ENCODE measurements around the gene SULT2A1.

DNA sequence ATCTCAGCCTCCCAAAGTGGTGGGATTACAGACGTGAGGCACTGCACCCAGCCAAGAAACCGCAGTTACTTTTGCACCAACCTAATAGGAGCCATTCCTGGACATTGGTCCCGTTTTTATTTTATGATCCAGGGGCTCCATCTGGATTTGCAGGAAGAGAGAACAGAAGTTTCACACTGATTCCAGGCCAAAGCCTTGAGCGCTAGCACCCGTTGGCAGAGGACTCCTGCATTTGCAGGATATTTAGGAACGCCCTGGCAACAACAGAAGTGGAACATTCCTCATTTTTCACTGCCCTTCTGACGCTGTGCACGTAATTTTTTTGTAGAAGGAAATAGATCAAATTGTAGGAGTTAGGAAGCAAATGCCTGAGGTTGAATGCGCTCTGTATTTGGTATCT is 11.7 kb upstream of the SULT2A1 start:
- TF ChIP-seq, protein P1, sequence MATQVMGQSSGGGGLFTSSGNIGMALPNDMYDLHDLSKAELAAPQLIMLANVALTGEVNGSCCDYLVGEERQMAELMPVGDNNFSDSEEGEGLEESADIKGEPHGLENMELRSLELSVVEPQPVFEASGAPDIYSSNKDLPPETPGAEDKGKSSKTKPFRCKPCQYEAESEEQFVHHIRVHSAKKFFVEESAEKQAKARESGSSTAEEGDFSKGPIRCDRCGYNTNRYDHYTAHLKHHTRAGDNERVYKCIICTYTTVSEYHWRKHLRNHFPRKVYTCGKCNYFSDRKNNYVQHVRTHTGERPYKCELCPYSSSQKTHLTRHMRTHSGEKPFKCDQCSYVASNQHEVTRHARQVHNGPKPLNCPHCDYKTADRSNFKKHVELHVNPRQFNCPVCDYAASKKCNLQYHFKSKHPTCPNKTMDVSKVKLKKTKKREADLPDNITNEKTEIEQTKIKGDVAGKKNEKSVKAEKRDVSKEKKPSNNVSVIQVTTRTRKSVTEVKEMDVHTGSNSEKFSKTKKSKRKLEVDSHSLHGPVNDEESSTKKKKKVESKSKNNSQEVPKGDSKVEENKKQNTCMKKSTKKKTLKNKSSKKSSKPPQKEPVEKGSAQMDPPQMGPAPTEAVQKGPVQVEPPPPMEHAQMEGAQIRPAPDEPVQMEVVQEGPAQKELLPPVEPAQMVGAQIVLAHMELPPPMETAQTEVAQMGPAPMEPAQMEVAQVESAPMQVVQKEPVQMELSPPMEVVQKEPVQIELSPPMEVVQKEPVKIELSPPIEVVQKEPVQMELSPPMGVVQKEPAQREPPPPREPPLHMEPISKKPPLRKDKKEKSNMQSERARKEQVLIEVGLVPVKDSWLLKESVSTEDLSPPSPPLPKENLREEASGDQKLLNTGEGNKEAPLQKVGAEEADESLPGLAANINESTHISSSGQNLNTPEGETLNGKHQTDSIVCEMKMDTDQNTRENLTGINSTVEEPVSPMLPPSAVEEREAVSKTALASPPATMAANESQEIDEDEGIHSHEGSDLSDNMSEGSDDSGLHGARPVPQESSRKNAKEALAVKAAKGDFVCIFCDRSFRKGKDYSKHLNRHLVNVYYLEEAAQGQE (IDR thresholded peaks at IDR 0.05; ENCODE audit: low read depth), result no peak
- TF ChIP-seq, protein P2, sequence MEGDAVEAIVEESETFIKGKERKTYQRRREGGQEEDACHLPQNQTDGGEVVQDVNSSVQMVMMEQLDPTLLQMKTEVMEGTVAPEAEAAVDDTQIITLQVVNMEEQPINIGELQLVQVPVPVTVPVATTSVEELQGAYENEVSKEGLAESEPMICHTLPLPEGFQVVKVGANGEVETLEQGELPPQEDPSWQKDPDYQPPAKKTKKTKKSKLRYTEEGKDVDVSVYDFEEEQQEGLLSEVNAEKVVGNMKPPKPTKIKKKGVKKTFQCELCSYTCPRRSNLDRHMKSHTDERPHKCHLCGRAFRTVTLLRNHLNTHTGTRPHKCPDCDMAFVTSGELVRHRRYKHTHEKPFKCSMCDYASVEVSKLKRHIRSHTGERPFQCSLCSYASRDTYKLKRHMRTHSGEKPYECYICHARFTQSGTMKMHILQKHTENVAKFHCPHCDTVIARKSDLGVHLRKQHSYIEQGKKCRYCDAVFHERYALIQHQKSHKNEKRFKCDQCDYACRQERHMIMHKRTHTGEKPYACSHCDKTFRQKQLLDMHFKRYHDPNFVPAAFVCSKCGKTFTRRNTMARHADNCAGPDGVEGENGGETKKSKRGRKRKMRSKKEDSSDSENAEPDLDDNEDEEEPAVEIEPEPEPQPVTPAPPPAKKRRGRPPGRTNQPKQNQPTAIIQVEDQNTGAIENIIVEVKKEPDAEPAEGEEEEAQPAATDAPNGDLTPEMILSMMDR (IDR thresholded peaks at IDR 0.05 in 2 of 3, conservative IDR thresholded peaks at IDR 0.05 in 1 of 3; ENCODE audit: borderline replicate concordance in 1 of 3, insufficient read depth in 1 of 3, low read depth in 2 of 3, low read length in 2 of 3), result no peak
- TF ChIP-seq EZH2phosphoT487 (IDR thresholded peaks at IDR 0.05; ENCODE audit: borderline replicate concordance), result no peak
- no peak for TF ChIP-seq POLR2AphosphoS5 (IDR thresholded peaks at IDR 0.05; ENCODE audit: low read depth, low read length)
- no peak for TF ChIP-seq EZH2 (IDR thresholded peaks at IDR 0.05)
- TF ChIP-seq POLR2A (IDR thresholded peaks at IDR 0.05; ENCODE audit: borderline replicate concordance, extremely low read depth, insufficient read depth, insufficient read length), result no peak
- TF ChIP-seq EGR1 (IDR thresholded peaks at IDR 0.05; ENCODE audit: low read depth), result no peak
- no peak for TF ChIP-seq ZNF274 (IDR thresholded peaks at IDR 0.05; ENCODE audit: low read depth, low read length)
- TF ChIP-seq CEBPB (IDR thresholded peaks at IDR 0.05; ENCODE audit: low read depth), result no peak
- TF ChIP-seq YY1 (IDR thresholded peaks at IDR 0.05; ENCODE audit: extremely low read depth, insufficient replicate concordance, low read depth, low read length), result no peak
- no peak for TF ChIP-seq RAD21 (IDR thresholded peaks at IDR 0.05; ENCODE audit: low read depth)
